GM12878 (cell line): Measurements from ENCODE around the gene FBXO15. TPM values are rescaled to one million over a fixed set of nuclear protein-coding genes. Genes with fewer than 3 reads are reported as not detected.

ENCODE experiments used
- ATAC-seq: fragments of 200-7000 bp; cut with Tn5 transposase; 3 replicates; pipeline ENCODE4 v1.9.1; 2020; ENCODE audit warnings: mild to moderate bottlenecking, moderate library complexity
- BruUV-seq: library from RNA; stranded (reverse); fragments of 400-500 nt; replicated peaks from 2 replicates; lab custom pipeline; 2021; lab: Mats Ljungman, UMichigan
- CTCF ChIA-PET: fragments of 300-600 bp; sonication (Branson Sonifier 250); formaldehyde crosslinking; extraction: SDS; loops from one replicate; lab custom pipeline; 2021; ENCODE audit warnings: inconsistent platforms; lab: Yijun Ruan, JAX
- POLR2A ChIA-PET: fragments of 350-600 bp; formaldehyde crosslinking; extraction: SDS; loops from one replicate; lab custom pipeline; 2021; ENCODE audit warnings: inconsistent platforms; lab: Charles Lee
- RAD21 ChIA-PET: fragments of 300-600 bp; sonication (Branson Sonifier 250); formaldehyde crosslinking; loops from one replicate; lab custom pipeline; 2023; ENCODE audit warnings: antibody characterized with exemption; ENCODE audit not compliant: unreplicated experiment; lab: Charles Lee
- SMC1A ChIA-PET: fragments of 300-600 bp; sonication (Branson Sonifier 250); formaldehyde crosslinking; loops from one replicate; lab custom pipeline; 2023; ENCODE audit not compliant: unreplicated experiment, uncharacterized antibody; lab: Charles Lee
- DNase-seq: peaks from one replicate; pipeline ENCODE4 v3.0.0-alpha.2; 2011; ENCODE audit warnings: low read depth, low spot score
- FAIRE-seq: peaks from 3 replicates; lab custom pipeline; 2011; peaks lifted over from hg19 to GRCh38; lab: Jason Lieb, UNC
- H2AFZ ChIP-seq: 2 replicates; pipeline ENCODE4 v1.6.0; 2011; ENCODE audit warnings: low read depth, low read length, control low read depth; ENCODE audit not compliant: control insufficient read depth
- H3K27ac ChIP-seq: 2 replicates; pipeline ENCODE4 v1.5.1; 2011; ENCODE audit warnings: control low read depth; ENCODE audit not compliant: control insufficient read depth, insufficient read depth
- H3K27me3 ChIP-seq, 2 experiments: replicated peaks in 1 of 2; 2 replicates each; pipeline versions ENCODE4 v1.6.0 to v1.6.1; 2011; ENCODE audit warnings: low read length in 1 of 2; ENCODE audit not compliant: control insufficient read depth in 2 of 2, insufficient read depth in 2 of 2
- H3K36me3 ChIP-seq, 2 experiments: 2 replicates each; pipeline ENCODE4 v1.5.1; 2011; ENCODE audit warnings: low read length in 1 of 2; ENCODE audit not compliant: control insufficient read depth in 2 of 2, insufficient read depth in 2 of 2
- H3K4me1 ChIP-seq: 2 replicates; pipeline ENCODE4 v1.6.1; 2011; ENCODE audit warnings: mild to moderate bottlenecking, low read length, moderate library complexity, mixed read lengths; ENCODE audit not compliant: control insufficient read depth, insufficient read depth
- H3K4me2 ChIP-seq: 2 replicates; pipeline ENCODE4 v1.6.0; 2011; ENCODE audit warnings: control low read depth; ENCODE audit not compliant: control insufficient read depth, insufficient read depth
- H3K4me3 ChIP-seq: fragments of 200-600 bp; sonication (generic); 2 replicates; pipeline ENCODE4 v1.5.1; 2016
- H3K79me2 ChIP-seq: 2 replicates; pipeline ENCODE4 v1.6.0; 2011; ENCODE audit warnings: low read length; ENCODE audit not compliant: control insufficient read depth, insufficient read depth
- H3K9ac ChIP-seq: 2 replicates; pipeline ENCODE4 v1.8.0; 2011; ENCODE audit warnings: low read length, control low read depth, mixed read lengths; ENCODE audit not compliant: control insufficient read depth, insufficient read depth
- H3K9me3 ChIP-seq: replicated peaks from 3 replicates; pipeline ENCODE4 v1.5.1; 2011; ENCODE audit warnings: mild to moderate bottlenecking, low read length; ENCODE audit not compliant: control insufficient read depth, insufficient read depth
- H4K20me1 ChIP-seq: 2 replicates; pipeline ENCODE4 v1.6.0; 2011; ENCODE audit not compliant: control insufficient read depth, insufficient read depth
- CREM ChIP-seq: IDR thresholded peaks from 2 replicates; pipeline ENCODE4 v1.6.1; 2014; ENCODE audit warnings: antibody characterized with exemption, low read depth
- CTCF ChIP-seq, 3 experiments: IDR thresholded peaks in 2 of 3; conservative IDR thresholded peaks in 1 of 3; 2 replicates each; pipeline ENCODE4 v1.5.1; 2011; ENCODE audit warnings: low read depth in 3 of 3, low read length in 3 of 3, mild to moderate bottlenecking in 3 of 3, control low read depth in 2 of 3, moderate library complexity in 2 of 3, inconsistent platforms in 1 of 3, mixed read lengths in 1 of 3; ENCODE audit not compliant: control insufficient read depth in 2 of 3, insufficient read depth in 1 of 3; ENCODE audit errors: extremely low read depth in 1 of 3
- ESRRA ChIP-seq: IDR thresholded peaks from 2 replicates; pipeline ENCODE4 v1.6.1; 2012; ENCODE audit warnings: mild to moderate bottlenecking, low read length, improper control_type of control experiment
- EZH2 ChIP-seq: IDR thresholded peaks from 2 replicates; pipeline ENCODE4 v1.6.1; 2012; ENCODE audit warnings: low read depth, mild to moderate bottlenecking, control low read depth, inconsistent platforms, low read length, borderline replicate concordance; ENCODE audit not compliant: control insufficient read depth
- NFIC ChIP-seq: IDR thresholded peaks from 2 replicates; pipeline ENCODE4 v1.6.1; 2012; ENCODE audit warnings: low read depth, mild to moderate bottlenecking, inconsistent platforms, low read length, moderate library complexity
- RAD21 ChIP-seq: IDR thresholded peaks from 2 replicates; pipeline ENCODE4 v1.6.1; 2011; ENCODE audit warnings: mild to moderate bottlenecking, low read depth, low read length, moderate library complexity; ENCODE audit not compliant: insufficient read depth
- SMC3 ChIP-seq: IDR thresholded peaks from 2 replicates; pipeline ENCODE4 v1.6.1; 2011; ENCODE audit warnings: low read length, improper control_type of control experiment, borderline replicate concordance
- YY1 ChIP-seq: IDR thresholded peaks from 2 replicates; pipeline ENCODE4 v1.6.1; 2011; ENCODE audit warnings: low read depth, mild to moderate bottlenecking, low read length
- ZZZ3 ChIP-seq: IDR thresholded peaks from 2 replicates; pipeline ENCODE4 v1.6.1; 2011; ENCODE audit warnings: low read depth; ENCODE audit not compliant: control insufficient read depth, insufficient read length
- WGBS: methylation state at CpG from one replicate; pipeline ENCODE4 v1.1.6; 2016; ENCODE audit warnings: low lambda C conversion rate; ENCODE audit not compliant: insufficient replicate concordance, insufficient coverage; ENCODE audit errors: missing lambda C conversion rate; 5-methylcytosine and 5-hydroxymethylcytosine counted together
- in situ Hi-C: fragments of 300-500 bp; cut with MboI; formaldehyde crosslinking; loops from 9 replicates; pipeline ENCODE4 v1.14.3; 2018; ENCODE audit warnings: mixed read lengths
- intact Hi-C: fragments of 100-400 bp; cut with micrococcal nuclease; formaldehyde crosslinking; loops from one replicate; pipeline ENCODE4 v1.14.2; 2022; ENCODE audit not compliant: unreplicated experiment
- polyA plus RNA-seq, 11 experiments: library from polyadenylated mRNA; depleted of rRNA in 4 of 11; unstranded in 6 of 11; stranded (reverse) in 5 of 11; fragments of >200 nt; fragmentation: Nextera tagmentation in 4 of 11; fragmentation: Illumina TruSeq in 1 of 11; extraction: Ambion mirVana in 4 of 11; extraction: Trizol in 1 of 11; gene quantifications; 1 replicate in 1 of 11; 2 replicates in 10 of 11; pipeline versions ENCODE4 v1.2.1 to v1.2.3, GENCODE V29; 2011 to 2016; ENCODE audit warnings: inconsistent platforms in 2 of 11, missing spikeins in 2 of 11, low read depth in 1 of 11
- total RNA-seq, 4 experiments: library from RNA; depleted of rRNA in 3 of 4; stranded (reverse); fragments of >200 nt in 3 of 4; fragmentation: Illumina TruSeq in 1 of 4; extraction: Trizol in 1 of 4; gene quantifications; 2 replicates each; pipeline versions ENCODE4 v1.2.1 to v1.2.3, GENCODE V29; 2013 to 2021
- TF ChIP-seq, protein P1 (sequence below): fragments of 450-650 bp; IDR thresholded peaks from 2 replicates; pipeline ENCODE4 v1.6.1; 2017; ENCODE audit warnings: antibody characterized with exemption, mild to moderate bottlenecking, moderate library complexity

Gene FBXO15
- total and polyA plus RNA-seq, 10 of the 15 experiments (the other 5 are each of a cell fraction or from before 2014, with no cell fraction given) = 0.06 to 0.90 (median 0.22) TPM; not detected in 3

DNA sequence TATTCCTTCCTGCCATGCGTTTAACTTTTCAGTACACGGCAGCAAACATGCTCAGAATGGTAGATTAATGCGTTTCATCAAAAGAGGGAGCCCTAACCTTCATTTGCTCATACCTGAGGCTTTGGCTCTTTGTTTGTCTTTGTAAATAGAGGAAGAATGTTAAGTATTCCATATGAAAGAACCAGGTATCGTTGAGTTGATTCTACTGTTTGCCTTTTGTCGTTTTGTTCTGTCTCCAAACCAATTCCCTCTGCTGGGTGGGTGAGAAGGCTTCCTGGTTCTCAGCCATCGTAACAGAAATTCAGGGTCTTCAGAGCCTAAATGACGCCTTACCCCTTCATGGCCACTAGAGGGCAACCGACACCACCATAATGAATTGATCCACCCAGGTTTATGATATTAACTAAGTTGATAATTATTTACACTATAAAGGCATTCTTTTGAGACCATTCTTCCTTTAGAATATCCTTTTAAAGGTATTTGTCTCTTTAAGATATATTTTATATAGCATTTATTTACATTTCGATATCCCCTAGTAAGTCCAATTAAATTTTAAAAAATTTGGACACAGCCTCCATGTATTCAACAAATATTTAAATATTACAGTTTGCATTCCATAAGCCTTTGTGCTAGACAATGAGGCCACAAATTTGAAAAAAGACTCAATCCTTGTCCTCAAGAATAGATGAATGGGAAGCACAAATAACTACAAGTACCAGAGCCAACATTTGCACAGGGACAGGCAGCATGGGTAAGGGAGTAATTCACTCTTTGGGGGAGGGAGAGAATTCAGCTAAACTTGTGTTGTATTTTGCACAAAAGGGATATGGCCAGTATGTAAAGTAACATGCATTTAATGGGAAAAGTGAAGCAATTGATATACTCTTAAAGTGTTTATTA is 48.8 kb upstream of the FBXO15 start:
- SMC1A ChIA-PET = interaction anchor here (0.7 to 4.3 kb wide), 7 partner anchors 132 to 355 kb away, joined by 3 to 45 read pairs (median 4); no protein-coding TSS in a partner anchor
- DNase-seq = peak; percentile 36
- peak; percentile 94 for FAIRE-seq
- no TSS peak for BruUV-seq
- POLR2A ChIA-PET = no interaction called here
- Histone ChIP-seq H3K79me2 (no peaks in the 10 kb centered on the region), H3K27me3 (peaks cover 0 to 3% of the 10 kb centered on the region in 2 experiments; a peak in 1 of 4 replicates), H3K9ac (no peak overlapping the region), H3K4me1 (no peaks in the 10 kb centered on the region), H3K36me3 (no peaks in the 10 kb centered on the region), H4K20me1 (no peaks in the 10 kb centered on the region), H2AFZ (peak overlapping the region; percentile 79), H3K9me3 (no peaks in the 10 kb centered on the region), H3K4me3 (no peak overlapping the region), H3K27ac (no peak overlapping the region), H3K4me2 (peak overlapping the region; percentile 51)
- TF ChIP-seq, protein P1, sequence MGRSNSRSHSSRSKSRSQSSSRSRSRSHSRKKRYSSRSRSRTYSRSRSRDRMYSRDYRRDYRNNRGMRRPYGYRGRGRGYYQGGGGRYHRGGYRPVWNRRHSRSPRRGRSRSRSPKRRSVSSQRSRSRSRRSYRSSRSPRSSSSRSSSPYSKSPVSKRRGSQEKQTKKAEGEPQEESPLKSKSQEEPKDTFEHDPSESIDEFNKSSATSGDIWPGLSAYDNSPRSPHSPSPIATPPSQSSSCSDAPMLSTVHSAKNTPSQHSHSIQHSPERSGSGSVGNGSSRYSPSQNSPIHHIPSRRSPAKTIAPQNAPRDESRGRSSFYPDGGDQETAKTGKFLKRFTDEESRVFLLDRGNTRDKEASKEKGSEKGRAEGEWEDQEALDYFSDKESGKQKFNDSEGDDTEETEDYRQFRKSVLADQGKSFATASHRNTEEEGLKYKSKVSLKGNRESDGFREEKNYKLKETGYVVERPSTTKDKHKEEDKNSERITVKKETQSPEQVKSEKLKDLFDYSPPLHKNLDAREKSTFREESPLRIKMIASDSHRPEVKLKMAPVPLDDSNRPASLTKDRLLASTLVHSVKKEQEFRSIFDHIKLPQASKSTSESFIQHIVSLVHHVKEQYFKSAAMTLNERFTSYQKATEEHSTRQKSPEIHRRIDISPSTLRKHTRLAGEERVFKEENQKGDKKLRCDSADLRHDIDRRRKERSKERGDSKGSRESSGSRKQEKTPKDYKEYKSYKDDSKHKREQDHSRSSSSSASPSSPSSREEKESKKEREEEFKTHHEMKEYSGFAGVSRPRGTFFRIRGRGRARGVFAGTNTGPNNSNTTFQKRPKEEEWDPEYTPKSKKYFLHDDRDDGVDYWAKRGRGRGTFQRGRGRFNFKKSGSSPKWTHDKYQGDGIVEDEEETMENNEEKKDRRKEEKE = no peak
- no peak for TF ChIP-seq ZZZ3
- TF ChIP-seq YY1 = peak; percentile 42; the same call in 1 of the 2 replicates
- no peak for TF ChIP-seq ESRRA
- peak; percentile 65 to 85 (median 67) for TF ChIP-seq CTCF (IDR thresholded peaks at IDR 0.05 in 2 of 3, conservative IDR thresholded peaks at IDR 0.05 in 1 of 3; ENCODE audit: control insufficient read depth in 2 of 3, extremely low read depth in 1 of 3, insufficient read depth in 1 of 3, low read depth in 3 of 3, low read length in 3 of 3)
- TF ChIP-seq EZH2 = no peak
- TF ChIP-seq CREM = peak; percentile 32; the same call in 1 of the 2 replicates
- TF ChIP-seq NFIC = no peak
- TF ChIP-seq RAD21 = peak; percentile 89
- peak; percentile 86 for TF ChIP-seq SMC3
- CTCF ChIA-PET = interaction anchor here (0.7 to 4.0 kb wide), 14 partner anchors 109 to 355 kb away, joined by 3 to 79 read pairs (median 4); partner anchors contain the start of gene CNDP2
- intact Hi-C loops = loop anchor here (1.0 to 5.0 kb wide), 4 partner anchors 146 to 356 kb away; no protein-coding TSS in a partner anchor
- WGBS = under 1% methylated on average over 9 of the region's 9 CpGs
- peak; percentile 93 for ATAC-seq
- in situ Hi-C loops = loop anchor here (5.0 kb wide), 3 partner anchors 136 to 356 kb away; partner anchors contain the start of gene CNDP2
- RAD21 ChIA-PET = interaction anchor here (0.8 to 4.0 kb wide), 5 partner anchors 143 to 357 kb away, joined by 3 to 44 read pairs (median 8); no protein-coding TSS in a partner anchor
